CMK (cell line): ENCODE results near the gene RPS6KA2.

ENCODE experiments used
- DNase-seq: peaks from one replicate; pipeline ENCODE4 v3.0.0-alpha.2; 2010; ENCODE audit warnings: low read depth

Gene RPS6KA2

DNA sequence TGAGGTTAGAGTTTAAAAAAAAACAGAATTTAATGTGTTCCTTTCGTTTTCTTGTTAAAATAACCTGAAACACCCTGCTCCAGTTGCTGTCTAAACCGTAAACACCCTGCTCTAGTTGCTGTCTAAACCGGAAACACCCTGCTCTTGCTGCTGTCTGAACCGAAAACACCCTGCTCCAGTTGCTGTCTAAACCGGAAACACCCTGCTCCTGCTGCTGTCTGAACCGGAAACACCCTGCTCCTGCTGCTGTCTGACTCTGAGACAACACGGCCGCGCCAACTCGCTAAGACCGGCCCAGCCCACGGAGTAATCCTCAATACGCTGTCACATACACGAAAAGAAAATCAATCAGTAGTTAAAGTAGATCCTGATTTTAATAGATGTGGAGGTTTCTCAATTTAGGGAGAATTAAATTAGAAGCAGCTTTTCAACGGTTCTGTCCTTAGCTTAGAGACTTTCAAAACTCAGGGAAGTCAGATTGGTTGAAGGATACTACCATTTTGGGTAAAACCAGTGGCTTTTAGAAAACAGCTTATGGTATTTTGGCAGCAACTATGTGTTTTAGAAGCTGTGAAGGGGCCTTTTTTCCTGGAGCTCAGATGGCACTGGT, 138.9 kb downstream of the RPS6KA2 start:
- DNase-seq: peak; percentile 73

GRCh38 chr6:166487148-166487547, 139.9 kb downstream of the RPS6KA2 start:
- no peak for DNase-seq

DNA sequence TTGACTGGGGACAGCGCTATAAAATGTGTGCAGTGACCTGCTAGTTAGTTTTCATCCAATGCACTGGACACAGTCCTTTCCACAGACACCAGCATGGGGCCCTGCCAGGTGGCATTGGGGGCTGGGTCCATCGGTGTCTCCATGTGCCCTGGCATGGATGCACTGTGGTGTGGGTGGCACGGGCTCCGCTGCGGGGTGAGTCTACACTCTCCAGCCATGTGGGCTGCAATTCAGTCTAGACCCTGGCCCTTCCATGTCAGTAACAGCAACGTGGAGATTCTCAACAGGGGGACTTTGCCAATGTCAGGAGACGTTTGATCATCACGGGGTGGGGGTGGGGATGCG, 140.5 kb downstream of the RPS6KA2 start:
- no peak for DNase-seq

DNA sequence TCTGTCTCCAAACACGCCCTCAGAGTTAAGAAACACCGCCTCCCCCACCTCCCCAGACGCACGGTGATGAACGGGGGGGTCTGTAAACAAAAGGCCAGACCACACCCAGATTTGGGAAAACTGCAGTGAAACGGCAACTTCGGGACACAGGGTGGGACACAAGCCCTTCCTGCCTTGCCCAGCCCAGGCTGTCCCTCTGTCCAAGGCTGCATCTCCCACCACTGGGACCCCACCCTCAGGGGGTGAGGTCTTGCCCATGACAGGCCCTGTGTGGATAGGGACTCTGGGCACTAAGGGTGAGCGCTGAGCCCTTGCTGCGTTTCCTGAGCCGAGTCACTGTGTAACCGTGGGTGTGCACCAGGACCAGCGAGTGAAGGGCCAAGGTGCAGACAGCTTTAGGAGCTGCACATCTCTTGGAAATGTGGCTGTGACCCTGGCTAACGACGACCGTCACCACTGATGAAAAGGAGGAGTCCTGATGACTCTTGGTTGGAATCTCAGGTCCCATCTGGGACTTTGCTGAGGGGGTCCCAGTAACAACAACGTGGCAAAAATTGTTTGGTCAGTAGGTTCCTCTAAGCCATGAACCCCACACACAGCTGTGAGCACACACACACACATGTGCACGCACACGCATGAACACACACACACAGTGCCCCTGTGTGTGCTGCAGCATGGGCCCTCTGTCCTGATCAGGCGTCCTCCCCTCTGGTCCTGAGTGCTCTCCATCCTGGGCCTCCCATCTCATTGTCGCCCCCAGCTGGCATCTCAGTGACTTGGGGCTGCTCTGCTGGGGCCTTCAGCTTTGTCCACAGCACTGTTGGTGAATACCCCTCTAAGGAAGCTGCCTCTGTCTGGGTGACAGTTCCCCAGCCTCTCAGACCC, 141.2 kb downstream of the RPS6KA2 start:
- DNase-seq: no peak

GRCh38 chr6:166484863-166485262, 142.2 kb downstream of the RPS6KA2 start:
- DNase-seq: no peak

GRCh38 chr6:166483573-166484250, 143.3 kb downstream of the RPS6KA2 start:
- no peak for DNase-seq

DNA sequence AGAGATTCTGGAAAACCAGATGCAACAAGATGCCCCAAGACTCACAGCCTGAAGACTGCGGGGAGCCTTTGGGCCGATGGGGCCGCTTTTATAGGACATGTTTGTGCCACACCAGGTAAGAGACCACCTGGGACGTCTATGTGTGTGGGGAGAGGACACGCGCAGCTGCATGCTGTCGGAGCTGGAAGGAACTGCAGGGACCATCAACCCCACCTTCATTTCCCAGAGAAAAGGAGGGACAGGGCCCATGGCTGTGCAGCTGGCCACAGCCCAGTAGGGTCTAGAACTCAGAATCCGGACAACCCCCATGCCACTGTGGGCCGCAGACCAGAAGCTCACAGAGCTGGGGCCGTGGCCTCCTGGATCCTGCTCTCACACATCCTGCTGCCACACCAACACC, 144.0 kb downstream of the RPS6KA2 start:
- DNase-seq: no peak

DNA sequence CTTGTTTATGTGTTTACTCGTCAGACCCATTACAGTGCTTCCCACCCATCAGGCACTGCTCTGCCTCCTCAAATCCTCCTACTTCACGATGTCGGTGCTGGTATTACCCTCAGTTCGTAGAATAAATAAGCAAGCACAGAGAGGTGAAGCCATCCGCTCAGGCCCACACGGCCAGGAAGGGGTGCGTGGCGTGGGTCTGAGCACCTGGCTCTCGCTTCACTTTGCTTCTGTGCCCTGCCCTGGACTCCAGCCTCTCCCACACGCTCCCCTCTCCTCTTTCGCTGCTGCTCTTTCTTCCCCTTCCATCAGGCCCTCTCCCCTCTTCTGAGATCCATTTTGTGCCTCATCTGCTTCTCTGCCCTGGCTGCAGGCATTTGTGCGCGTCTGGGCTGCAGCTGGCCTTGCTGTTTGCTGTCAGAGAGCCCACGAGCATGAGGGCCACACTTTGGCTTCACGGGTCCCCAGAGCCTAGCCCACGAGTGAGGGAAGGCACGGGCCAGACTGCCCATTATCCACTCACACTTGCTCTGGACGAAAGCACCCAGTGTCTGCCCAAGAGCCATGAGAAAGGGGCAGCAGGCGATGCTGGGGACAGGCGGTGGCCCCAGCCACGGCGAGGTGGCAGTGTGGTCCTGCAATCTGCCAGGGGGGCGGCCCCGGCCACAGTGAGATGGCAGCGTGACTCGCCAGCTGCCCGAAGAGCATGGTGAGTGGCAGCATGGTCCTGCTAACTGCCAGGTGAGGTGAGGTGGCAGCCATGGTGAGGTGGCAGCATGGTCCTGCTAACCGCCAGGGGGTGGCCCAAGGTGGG, 148.1 kb downstream of the RPS6KA2 start:
- no peak for DNase-seq

GRCh38 chr6:166477647-166478365, 149.2 kb downstream of the RPS6KA2 start:
- no peak for DNase-seq

GRCh38 chr6:166476634-166477215, 150.3 kb downstream of the RPS6KA2 start:
- no peak for DNase-seq

GRCh38 chr6:166476061-166476591, 150.9 kb downstream of the RPS6KA2 start:
- no peak for DNase-seq

DNA sequence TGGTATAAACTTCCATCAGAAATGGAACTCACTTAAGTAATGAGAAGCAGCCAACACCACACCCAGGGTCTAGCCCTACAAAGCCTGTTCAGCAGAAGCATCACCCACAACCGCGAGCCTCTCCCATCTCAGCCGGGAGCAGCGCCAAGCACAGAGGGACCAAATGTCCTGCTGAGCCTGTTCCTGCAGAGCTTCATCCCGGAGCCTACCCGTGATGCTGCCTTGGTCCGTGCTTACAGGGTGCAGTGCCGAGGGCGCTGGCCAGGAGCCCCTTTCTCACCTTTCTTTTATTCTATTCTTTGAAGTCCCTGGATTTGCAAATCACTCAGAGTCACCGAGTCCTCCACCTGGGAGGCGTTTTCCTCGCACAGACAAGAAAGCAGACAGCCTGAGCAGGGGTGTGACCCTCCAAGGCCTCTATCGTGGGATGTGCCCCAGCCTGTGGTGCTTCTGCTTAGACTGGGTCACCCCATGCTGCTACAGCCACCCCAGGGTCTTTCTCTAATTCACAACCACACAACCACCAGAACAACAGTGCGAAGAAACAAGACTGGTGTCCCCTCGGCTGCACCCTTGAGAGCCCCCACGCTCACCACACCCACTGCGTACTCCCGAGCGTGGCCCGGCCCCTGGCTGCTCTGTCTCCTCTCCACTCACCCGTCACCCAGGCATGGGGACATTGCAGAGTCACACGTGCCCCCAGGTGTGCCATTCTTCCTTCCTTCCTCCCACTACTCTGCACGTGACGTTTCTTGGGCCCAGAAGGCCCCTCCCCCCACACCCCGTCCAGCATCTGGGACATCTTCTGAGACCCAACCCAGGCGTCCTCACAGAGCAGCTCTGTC, 152.1 kb downstream of the RPS6KA2 start:
- DNase-seq: no peak

- DNase-seq: no peak
Measured at GRCh38 chr6:166473886-166474571, 153.0 kb downstream of the RPS6KA2 start.

GRCh38 chr6:166472636-166473035, 154.4 kb downstream of the RPS6KA2 start:
- DNase-seq: no peak

DNA sequence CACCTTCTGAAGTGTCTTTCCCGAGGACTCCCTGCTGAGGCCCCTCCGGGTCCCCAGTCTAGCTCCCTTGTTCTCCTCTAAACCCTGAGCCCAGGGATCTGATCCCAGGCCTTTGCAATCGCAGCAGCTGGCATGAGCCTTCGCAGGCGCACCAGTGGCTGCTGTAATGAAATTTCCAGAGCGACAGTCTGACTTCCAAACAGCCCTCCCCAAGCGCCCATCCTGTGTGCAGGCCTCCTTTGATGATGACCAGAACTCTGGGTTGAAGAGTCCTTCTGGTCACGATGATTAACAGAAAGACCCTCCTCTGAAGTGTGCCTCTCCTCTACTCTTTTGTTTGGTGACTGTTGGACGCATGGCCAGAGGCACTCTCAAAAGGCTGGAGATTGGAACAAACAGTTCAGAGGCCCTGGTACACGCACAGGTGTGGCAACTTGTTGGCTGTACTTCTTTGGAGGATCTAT, 155.2 kb downstream of the RPS6KA2 start:
- DNase-seq: no peak

DNA sequence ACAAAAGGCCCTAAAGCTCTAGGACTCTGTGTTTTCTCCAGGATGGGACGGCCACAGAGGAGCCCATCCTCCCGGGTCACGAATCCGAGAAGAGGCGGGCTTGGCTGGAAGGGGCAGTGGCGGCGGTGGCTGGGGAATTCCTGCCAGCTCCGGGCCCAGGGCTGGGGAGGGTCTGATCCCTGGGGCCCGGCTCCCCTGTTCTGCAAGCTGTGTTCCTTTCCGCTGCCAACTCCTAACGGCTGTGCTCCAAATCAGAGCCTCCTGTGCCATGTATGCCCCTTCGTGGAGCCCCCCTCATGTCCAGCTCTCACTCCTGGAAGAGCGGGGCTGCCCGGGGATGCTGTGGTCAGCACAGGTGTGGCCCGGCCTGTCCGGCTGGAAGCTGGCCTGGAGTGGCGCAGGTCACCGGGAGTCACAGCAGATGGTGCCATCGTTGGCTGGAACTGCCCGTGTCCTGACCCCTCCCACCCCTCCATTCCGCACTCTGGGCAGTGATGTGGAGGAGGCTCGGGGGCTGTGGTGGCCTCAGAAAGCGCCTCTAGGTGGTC, 156.1 kb downstream of the RPS6KA2 start:
- no peak for DNase-seq

- DNase-seq: no peak
Measured at GRCh38 chr6:166470029-166470862, 156.8 kb downstream of the RPS6KA2 start.

DNA sequence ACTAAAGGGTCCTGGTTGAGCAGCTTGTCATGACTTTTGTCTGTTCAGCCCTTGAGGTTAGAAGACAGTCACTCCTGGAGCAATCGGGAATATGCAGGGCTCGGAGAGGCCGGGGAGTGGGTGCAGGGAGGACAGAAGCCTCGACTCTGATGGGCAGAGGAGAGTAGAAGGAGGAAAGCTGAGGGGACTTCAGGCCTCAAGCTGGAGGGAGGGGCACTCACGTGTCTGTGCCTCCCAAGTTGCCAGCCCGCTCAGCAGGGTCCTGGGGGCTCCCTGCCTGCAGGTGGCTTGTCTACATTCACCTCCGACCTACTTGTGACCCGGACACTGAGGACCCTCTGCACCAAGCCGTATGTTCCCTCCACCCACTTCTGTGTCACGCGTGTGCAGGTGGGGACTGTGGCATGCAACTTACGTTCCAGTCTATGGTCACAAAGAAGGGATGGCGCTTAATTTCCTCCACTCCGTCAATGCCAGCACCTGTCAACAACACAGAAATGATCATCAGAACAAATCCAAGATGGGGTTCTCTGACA, 157.6 kb downstream of the RPS6KA2 start:
- DNase-seq: no peak
